Adrenal gland (tissue), 12 donors: ENCODE results near the gene PAXIP1. TPM values are rescaled to one million over a fixed set of nuclear protein-coding genes. Genes with fewer than 3 reads are reported as not detected.

Source experiments
- DNase-seq, 7 donors: peaks; one replicate each; pipeline ENCODE4 v3.0.0-alpha.2; 2019 to 2020
- H3K27ac ChIP-seq, 5 donors: fragments of 200-600 bp; sonication (generic) in 4 of 5; 1 replicate in 3 of 5; 2 replicates in 2 of 5; pipeline versions ENCODE4 v1.5.1 to v1.8.0; 2016 to 2020; ENCODE audit warnings: mild to moderate bottlenecking in 1 of 5
- H3K27me3 ChIP-seq: fragments of 200-600 bp; 2 replicates; pipeline ENCODE4 v1.8.0; 2021
- H3K36me3 ChIP-seq, 2 donors: fragments of 200-600 bp; replicated peaks in 1 of 2; 1 replicate in 1 of 2; 2 replicates in 1 of 2; pipeline versions ENCODE4 v1.5.1 to v1.8.0; 2018 to 2022
- H3K4me1 ChIP-seq, 2 donors: fragments of 200-600 bp; replicated peaks in 1 of 2; 1 replicate in 1 of 2; 2 replicates in 1 of 2; pipeline versions ENCODE4 v1.5.1 to v1.8.0; 2018 to 2021
- H3K4me3 ChIP-seq, 4 donors: fragments of 200-600 bp; sonication (generic) in 3 of 4; one replicate each; pipeline ENCODE4 v1.5.1; 2016 to 2018
- H3K9me3 ChIP-seq, 3 donors: fragments of 200-600 bp; sonication (generic) in 1 of 3; replicated peaks in 1 of 3; 1 replicate in 2 of 3; 2 replicates in 1 of 3; pipeline versions ENCODE4 v1.5.1 to v1.8.0; 2016 to 2021
- CTCF ChIP-seq, 6 experiments: fragments of 450-650 bp in 4 of 6; fragments of 200-600 bp in 2 of 6; sonication (generic) in 1 of 6; IDR thresholded peaks; 1 replicate in 5 of 6; 2 replicates in 1 of 6; pipeline versions ENCODE4 v1.5.1 to v1.8.0; 2016 to 2021; ENCODE audit warnings: antibody characterized with exemption in 6 of 6, mild to moderate bottlenecking in 2 of 6, moderate library complexity in 1 of 6
- POLR2A ChIP-seq, 2 donors: fragments of 450-650 bp; IDR thresholded peaks; one replicate each; pipeline ENCODE4 v1.6.1; 2017; ENCODE audit warnings: antibody characterized with exemption in 2 of 2, mild to moderate bottlenecking in 2 of 2, moderate library complexity in 1 of 2
- WGBS, 4 donors: extraction: QIAGEN DNeasy Blood & Tissue Kit in 2 of 4; methylation state at CpG; one replicate each; pipeline versions ENCODE4 v1.1.5 to v1.1.7; 2013 to 2017; 5-methylcytosine and 5-hydroxymethylcytosine counted together
- intact Hi-C, 2 donors: fragments of 100-400 bp; cut with DNase I; formaldehyde crosslinking; loops; one replicate each; pipeline versions ENCODE4 v1.14.1 to v1.15.0; 2022 to 2023
- polyA plus RNA-seq, 3 donors: library from polyadenylated mRNA; stranded (reverse); fragments of 200-250 nt in 2 of 3; fragments of 350-450 nt in 1 of 3; fragmentation: Illumina TruSeq in 1 of 3; extraction: RNeasy Lipid Tissue Mini Kit (QIAGEN cat#74804) in 1 of 3; gene quantifications; one replicate each; pipeline ENCODE4 v1.2.3, GENCODE V29; 2013 to 2014
- total RNA-seq, 9 donors: library from RNA; depleted of rRNA in 4 of 9; stranded (reverse); fragments of >200 nt in 4 of 9; fragments of 120-200 nt in 1 of 9; fragmentation: NEBNext Ultra II Directional in 1 of 9; extraction: Animal tissue kit (Norgen Biotek cat#: 25700) in 1 of 9; gene quantifications; one replicate each; pipeline versions ENCODE4 v1.1.0 to v1.2.4, GENCODE V29; 2013 to 2023
- donor health status: healthy with polysubstance abuse.
- donor health status: Bipolar disorder and iron deficiency.
- donor health status: DM: yes; HTN: yes; CAD: no.
- donor health status: DM: no; HTN: no; CAD: no.
- donor health status: DM: no; HTN: no; CAD: no.
- donor health status: DM: yes; HTN: yes; CAD: no.

The PAXIP1 gene
- total and polyA plus RNA-seq, 12 donors: 4.1 to 11.7 (median 7.8) TPM

GRCh38 chr7:154996756-154997155, 6.2 kb downstream of the PAXIP1 start:
- Histone ChIP-seq H3K36me3 (peaks cover 0 to 21% of the 10 kb centered on the region in 2 donors), H3K4me1 (peaks cover 3 to 4% of the 10 kb centered on the region in 2 donors), H3K27ac (no peak overlapping the region), H3K4me3 (no peak overlapping the region), H3K27me3 (no peaks in the 10 kb centered on the region), H3K9me3 (no peaks in the 10 kb centered on the region)
- 98% methylated on average over 4 of the region's 4 CpGs for WGBS, 4 donors
- no peak for DNase-seq
- intact Hi-C loops: no loop called here
- TF ChIP-seq CTCF (IDR thresholded peaks at IDR 0.05) (no peak), POLR2A (IDR thresholded peaks at IDR 0.05) (no peak)

- TF ChIP-seq CTCF (IDR thresholded peaks at IDR 0.05) (no peak), POLR2A (IDR thresholded peaks at IDR 0.05) (no peak)
- Histone ChIP-seq H3K27ac (no peak overlapping the region), H3K4me1 (no peaks in the 10 kb centered on the region), H3K4me3 (no peak overlapping the region), H3K27me3 (no peaks in the 10 kb centered on the region), H3K36me3 (peaks cover 0 to 21% of the 10 kb centered on the region in 2 donors), H3K9me3 (no peaks in the 10 kb centered on the region)
- no peak for DNase-seq
- WGBS, 4 donors: 91 to 100% (median 95%) methylated on average over 1 of the region's 1 CpG
- intact Hi-C loops: no loop called here
Observed at GRCh38 chr7:154996101-154996500, 6.8 kb downstream of the PAXIP1 start.

- H3K27ac ChIP-seq: no peak overlapping the region
- no peak for DNase-seq
- no peaks in the 10 kb centered on the region for H3K27me3 ChIP-seq
- H3K9me3 ChIP-seq: no peaks in the 10 kb centered on the region
- peaks cover 0 to 21% of the 10 kb centered on the region in 2 donors for H3K36me3 ChIP-seq
- no peaks in the 10 kb centered on the region for H3K4me1 ChIP-seq
- TF ChIP-seq CTCF (IDR thresholded peaks at IDR 0.05): no peak
- TF ChIP-seq POLR2A (IDR thresholded peaks at IDR 0.05): no peak
- intact Hi-C loops: no loop called here
- H3K4me3 ChIP-seq: no peak overlapping the region
- 89 to 96% (median 92%) methylated on average over 2 of the region's 2 CpGs for WGBS, 4 donors
Observed at GRCh38 chr7:154994996-154995395, 7.9 kb downstream of the PAXIP1 start.

- DNase-seq: no peak
- H3K27me3 ChIP-seq: no peaks in the 10 kb centered on the region
- no peaks in the 10 kb centered on the region for H3K9me3 ChIP-seq
- peaks cover 0 to 1% of the 10 kb centered on the region in 2 donors for H3K36me3 ChIP-seq
- no peak overlapping the region for H3K27ac ChIP-seq
- H3K4me1 ChIP-seq: no peaks in the 10 kb centered on the region
- intact Hi-C loops: no loop called here
- H3K4me3 ChIP-seq: no peak overlapping the region
- TF ChIP-seq CTCF (IDR thresholded peaks at IDR 0.05): no peak
- no peak for TF ChIP-seq POLR2A (IDR thresholded peaks at IDR 0.05)
- 76 to 86% (median 79%) methylated on average over 3 of the region's 3 CpGs for WGBS, 4 donors
Observed at GRCh38 chr7:154990964-154991540, 11.9 kb downstream of the PAXIP1 start.
